Omental fat pad (tissue), 4 donors: ENCODE data around the gene AK9. TPM values are rescaled to one million over a fixed set of nuclear protein-coding genes. Genes with fewer than 3 reads are reported as not detected.

ENCODE experiments used
- ATAC-seq: fragments of 150-250 bp; one replicate; pipeline ENCODE4 v1.9.1; 2016; ENCODE audit warnings: mild to moderate bottlenecking, moderate library complexity; ENCODE audit not compliant: low FRiP score
- DNase-seq: peaks from one replicate; pipeline ENCODE4 v3.0.0-alpha.2; 2019; ENCODE audit warnings: low spot score
- total RNA-seq, 4 donors: library from RNA; depleted of rRNA; stranded (reverse); fragments of >200 nt; gene quantifications; one replicate each; pipeline ENCODE4 v1.1.0, GENCODE V29; 2016
- TF ChIP-seq, protein P1 (sequence below), 3 donors: fragments of 450-650 bp; IDR thresholded peaks; one replicate each; pipeline ENCODE4 v1.5.1; 2016 to 2017; ENCODE audit warnings: antibody characterized with exemption in 3 of 3, mild to moderate bottlenecking in 3 of 3, moderate library complexity in 2 of 3

Gene AK9
- total RNA-seq, 4 donors from 2014 or later, result 5.4 to 14.8 (median 8.2) TPM

GRCh38 chr6:109485266-109485935, 205.6 kb downstream of the AK9 start:
- ATAC-seq (no peak), DNase-seq (no peak)
- TF ChIP-seq, protein P1, sequence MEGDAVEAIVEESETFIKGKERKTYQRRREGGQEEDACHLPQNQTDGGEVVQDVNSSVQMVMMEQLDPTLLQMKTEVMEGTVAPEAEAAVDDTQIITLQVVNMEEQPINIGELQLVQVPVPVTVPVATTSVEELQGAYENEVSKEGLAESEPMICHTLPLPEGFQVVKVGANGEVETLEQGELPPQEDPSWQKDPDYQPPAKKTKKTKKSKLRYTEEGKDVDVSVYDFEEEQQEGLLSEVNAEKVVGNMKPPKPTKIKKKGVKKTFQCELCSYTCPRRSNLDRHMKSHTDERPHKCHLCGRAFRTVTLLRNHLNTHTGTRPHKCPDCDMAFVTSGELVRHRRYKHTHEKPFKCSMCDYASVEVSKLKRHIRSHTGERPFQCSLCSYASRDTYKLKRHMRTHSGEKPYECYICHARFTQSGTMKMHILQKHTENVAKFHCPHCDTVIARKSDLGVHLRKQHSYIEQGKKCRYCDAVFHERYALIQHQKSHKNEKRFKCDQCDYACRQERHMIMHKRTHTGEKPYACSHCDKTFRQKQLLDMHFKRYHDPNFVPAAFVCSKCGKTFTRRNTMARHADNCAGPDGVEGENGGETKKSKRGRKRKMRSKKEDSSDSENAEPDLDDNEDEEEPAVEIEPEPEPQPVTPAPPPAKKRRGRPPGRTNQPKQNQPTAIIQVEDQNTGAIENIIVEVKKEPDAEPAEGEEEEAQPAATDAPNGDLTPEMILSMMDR (IDR thresholded peaks at IDR 0.05), result no peak

GRCh38 chr6:109484122-109484521, 206.9 kb downstream of the AK9 start:
- TF ChIP-seq, protein P1 (IDR thresholded peaks at IDR 0.05), result no peak
- DNase-seq, result no peak
- ATAC-seq, result no peak

GRCh38 chr6:109483735-109484057, 207.3 kb downstream of the AK9 start:
- TF ChIP-seq, protein P1 (IDR thresholded peaks at IDR 0.05), result no peak
- ATAC-seq (peak; percentile 12), DNase-seq (no peak)

GRCh38 chr6:109482905-109483734, 207.9 kb downstream of the AK9 start, which contains the start of gene ZBTB24:
Gene ZBTB24, minus strand, starts transcription at chr6:109483219. Its CDS starts 1,193 bp downstream, at chr6:109482026.
- TF ChIP-seq, protein P1 (IDR thresholded peaks at IDR 0.05), result no peak

DNA sequence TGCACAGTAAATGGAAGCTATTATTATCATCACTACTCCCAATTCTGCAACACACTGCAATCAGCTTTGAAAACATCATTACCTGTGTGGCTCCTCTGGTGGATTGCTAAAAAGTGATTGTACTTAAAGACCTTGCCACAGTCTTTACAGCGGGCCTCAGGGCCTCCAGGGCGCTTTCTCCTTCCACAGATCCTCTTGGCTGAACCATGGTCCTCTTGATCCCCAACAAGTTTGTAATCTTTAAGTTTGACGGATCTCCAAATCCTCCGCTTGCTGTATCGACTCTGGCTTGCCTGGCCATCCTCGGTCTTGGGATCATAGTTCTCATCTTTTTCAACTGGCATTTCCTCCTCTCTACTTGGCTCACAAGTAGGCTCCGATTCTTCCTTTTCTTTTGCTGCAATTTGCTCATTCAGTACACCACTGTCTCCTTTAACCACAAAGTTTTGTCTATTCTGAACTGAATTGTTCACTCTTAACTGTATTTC, 210.0 kb downstream of the AK9 start:
- ATAC-seq (no peak), DNase-seq (no peak)
- TF ChIP-seq, protein P1 (IDR thresholded peaks at IDR 0.05), result no peak

More at GRCh38 chr6:109482905-109483734, 207.9 kb downstream of the AK9 start, which contains the start of gene ZBTB24:
- ATAC-seq (peak; percentile 94), DNase-seq (peak; percentile 70)

GRCh38 chr6:109478841-109479624, 212.0 kb downstream of the AK9 start:
- no peak for ATAC-seq

More at GRCh38 chr6:109478841-109479624, 212.0 kb downstream of the AK9 start:
- TF ChIP-seq, protein P1 (IDR thresholded peaks at IDR 0.05), result no peak
- DNase-seq, result no peak
